GM19324 (cell line): ENCODE measurements around the gene NFATC4.

Experiments used
- ATAC-seq: cut with Tn5 transposase; IDR thresholded peaks from one replicate; pipeline ENCODE4 v1.9.1; 2021; ENCODE audit warnings: mild to moderate bottlenecking, moderate library complexity; ENCODE audit not compliant: unreplicated experiment, low FRiP score

The NFATC4 gene

DNA sequence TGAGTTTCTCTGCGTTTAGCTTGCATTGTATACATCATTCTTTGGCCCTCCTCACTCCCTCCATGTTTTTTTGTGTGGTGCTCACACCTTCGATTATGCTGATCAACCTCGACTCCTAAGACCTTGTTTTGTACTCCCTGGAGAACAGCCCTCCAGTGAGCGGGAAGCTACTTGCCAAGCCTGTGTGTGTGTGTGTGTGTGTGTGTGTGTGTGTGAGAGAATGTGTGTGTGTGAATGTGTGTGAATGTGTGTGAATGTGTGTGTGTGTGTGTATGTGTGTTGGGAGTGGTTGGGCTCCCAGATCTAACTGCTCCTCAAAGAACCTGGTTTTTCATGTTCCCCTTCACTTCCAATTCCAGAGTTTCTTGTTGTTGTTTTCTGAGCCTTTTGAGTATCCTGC, 36.8 kb downstream of the NFATC4 start:
- no peak for ATAC-seq

DNA sequence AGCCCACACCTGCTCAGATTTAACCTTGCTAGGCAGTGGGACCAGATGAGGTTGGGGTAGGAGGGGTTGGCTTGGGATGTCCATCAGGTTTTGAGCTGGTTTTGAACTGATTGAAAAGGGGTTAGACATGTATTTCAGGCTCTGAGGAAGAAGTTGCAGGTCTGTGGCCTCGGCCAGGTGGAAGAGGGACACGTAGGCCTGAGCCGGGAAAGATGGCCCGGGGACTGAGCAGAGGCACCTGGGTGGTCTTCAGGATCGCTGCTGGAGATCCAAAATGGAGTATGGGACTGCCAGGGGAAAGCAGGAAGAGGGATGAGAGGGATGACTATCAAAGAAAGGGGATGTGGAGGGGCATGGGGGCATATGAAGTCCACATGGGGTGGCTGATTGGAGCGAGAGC, 38.4 kb downstream of the NFATC4 start:
- no peak for ATAC-seq

DNA sequence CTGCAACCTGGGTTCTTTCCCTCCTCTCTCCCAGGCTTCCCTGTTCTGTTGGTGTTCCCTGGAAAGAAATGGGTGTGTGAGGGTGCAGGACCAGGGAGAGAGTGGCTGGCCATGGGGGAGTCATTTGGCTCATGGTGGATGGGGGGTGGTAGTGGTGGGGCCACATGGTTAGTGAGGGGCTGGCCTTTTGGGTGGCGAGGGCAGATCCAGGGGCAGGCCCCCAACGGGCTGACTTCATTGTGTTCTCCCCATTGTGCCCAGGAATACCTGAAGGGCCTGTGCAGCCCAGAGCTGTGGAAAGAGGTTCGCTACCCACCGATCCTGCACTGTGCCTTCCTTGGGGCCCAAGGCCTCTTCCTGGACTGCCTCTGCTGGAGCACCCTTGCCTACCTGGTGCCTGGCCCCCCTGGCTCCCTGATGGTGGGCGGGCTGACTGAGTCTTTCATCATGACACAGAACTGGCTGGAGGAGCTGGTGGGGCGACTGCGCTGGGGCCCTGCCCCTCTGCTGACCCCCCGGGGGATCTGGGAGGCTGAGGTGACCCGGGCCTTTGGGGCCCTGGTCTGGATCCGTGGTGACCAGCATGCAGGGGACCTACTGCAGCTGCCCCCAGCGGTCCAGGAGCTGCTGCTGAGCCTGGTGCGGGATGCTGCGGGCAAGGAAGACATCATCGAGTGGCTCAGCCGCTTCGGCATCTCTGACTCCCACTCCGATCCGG, 39.8 kb downstream of the NFATC4 start:
- no peak for ATAC-seq

DNA sequence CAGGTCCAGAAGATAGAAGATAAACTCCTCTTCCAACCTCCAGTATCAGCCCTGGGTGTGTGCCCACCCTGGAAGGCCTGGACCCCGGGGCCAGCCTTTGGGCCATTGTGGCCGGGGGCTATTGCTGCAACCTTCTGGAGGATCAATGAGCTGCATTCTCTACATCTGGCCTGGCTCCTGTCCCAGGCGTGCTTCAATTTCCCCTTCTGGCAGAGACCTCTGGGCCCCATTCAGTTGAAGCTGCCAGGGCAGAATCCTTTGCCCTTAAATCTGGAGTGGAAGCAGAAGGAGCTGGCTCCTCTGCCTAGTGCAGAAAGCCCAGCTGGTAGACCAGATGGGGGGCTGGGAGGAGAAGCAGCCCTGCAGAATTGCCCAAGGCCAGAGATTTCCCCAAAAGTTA, 40.8 kb downstream of the NFATC4 start:
- ATAC-seq = no peak

DNA sequence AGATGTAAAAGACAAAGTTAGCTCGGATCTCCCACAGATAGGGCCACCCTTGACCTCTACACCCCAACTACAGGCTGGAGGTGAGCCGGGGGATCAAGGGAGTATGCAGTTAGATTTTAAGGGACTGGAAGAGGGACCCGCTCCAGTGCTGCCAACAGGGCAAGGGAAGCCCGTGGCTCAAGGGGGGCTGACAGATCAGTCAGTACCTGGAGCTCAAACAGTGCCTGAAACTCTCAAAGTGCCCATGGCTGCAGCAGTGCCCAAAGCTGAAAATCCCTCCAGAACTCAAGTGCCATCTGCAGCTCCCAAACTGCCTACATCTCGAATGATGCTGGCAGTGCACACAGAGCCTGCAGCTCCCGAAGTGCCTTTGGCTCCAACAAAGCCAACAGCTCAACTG, 41.2 kb downstream of the NFATC4 start:
- ATAC-seq = no peak

DNA sequence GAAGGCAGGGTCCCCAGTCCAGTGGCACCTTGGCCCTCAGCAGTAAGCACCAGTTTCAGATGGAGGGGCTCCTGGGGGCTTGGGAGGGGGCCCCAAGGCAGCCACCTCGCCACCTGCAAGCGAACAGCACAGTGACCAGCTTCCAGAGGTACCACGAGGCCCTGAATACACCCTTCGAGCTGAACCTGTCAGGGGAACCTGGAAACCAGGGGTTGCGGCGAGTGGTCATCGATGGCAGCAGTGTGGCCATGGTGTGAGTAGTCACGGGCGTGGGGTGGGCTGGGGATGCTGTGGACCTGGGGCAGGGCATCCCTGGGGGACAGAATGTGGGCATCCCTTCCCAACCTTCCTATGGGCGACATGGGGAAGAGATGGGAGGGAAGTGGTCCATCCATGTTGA, 42.0 kb downstream of the NFATC4 start:
- ATAC-seq = no peak

DNA sequence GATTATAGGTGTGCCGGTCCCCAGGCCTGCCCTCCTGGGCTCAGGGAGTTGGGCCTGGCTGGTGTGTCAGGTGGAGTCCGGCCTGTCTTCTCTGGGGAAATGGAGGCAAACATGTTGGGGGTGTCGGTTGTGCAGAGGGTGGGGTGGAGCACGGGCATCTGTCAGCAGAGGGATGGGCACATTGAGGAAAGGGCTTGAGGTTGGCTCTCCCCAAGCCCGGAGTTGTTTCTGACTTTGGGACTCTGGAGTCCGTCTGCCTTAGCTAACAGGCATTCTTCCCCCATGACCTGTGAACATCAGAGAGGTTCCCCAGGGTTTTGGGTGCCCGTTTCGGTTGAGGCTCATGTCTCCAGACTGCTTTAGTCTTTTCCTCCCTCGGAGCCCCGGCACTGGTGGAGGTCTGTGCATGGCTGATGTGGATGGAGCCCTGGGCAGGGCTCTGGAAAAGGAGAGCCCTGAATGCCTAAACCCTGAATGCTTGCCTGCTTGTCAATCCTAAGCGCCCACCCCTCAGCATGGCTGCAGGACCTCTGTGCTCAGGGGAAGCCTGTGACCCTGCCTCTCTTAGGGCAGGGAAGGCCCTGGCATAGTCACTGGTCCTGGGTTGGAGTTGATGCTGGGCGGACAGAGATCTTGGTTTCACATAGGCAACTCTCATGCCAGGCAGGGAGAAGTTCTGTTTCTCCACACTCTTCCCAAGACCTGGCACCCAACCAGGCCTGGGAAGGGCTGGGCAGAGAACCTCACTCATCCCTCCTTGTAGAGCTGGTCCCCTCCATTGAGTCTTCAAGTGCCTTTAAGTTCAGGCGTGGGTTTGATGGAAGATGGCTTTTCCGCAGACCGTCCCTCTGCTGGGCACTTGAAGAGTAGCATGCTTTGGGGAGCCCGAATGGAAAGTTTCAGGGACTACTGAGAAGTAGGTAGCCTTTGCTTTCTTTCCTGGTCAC, 43.7 kb downstream of the NFATC4 start:
- ATAC-seq = no peak

DNA sequence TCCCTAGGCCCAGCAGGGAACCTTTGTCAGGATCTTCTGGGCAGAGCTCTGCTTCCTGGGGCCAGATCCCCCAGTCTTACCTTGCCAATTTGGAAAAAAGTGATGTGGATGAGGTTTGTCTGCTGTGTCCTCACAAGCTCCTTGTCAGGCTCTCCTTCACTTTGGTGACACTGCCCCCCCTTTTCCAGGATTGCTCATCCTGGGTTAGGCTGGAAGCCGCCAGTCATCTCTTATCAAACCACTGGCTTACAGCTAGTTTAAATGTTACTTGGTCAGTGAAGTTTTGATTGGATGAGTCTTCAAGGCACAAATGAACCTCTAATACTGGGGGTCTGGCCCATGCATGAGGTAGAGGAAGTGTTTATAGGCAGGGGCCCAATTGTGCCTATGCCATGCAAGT, 46.1 kb downstream of the NFATC4 start:
- no peak for ATAC-seq

DNA sequence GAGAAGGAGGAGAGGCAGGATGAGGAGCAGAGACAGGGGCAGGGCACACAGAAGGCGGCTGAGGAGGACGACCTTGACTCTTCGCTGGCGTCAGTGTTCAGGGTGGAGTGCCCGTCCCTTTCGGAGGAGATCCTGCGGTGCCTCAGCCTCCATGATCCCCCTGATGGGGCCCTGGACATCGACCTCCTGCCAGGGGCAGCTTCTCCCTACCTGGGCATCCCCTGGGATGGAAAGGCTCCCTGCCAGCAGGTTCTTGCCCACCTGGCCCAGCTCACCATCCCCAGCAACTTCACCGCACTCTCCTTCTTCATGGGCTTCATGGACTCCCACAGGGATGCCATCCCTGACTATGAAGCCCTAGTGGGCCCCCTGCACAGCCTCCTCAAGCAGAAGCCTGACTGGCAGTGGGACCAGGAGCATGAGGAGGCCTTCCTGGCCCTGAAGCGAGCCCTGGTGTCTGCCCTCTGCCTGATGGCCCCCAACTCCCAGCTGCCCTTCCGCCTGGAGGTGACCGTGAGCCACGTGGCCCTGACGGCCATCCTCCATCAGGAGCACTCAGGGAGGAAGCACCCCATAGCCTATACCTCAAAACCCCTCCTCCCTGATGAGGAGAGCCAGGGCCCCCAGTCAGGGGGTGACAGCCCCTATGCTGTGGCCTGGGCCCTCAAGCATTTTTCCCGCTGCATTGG, 46.9 kb downstream of the NFATC4 start:
- ATAC-seq = no peak

DNA sequence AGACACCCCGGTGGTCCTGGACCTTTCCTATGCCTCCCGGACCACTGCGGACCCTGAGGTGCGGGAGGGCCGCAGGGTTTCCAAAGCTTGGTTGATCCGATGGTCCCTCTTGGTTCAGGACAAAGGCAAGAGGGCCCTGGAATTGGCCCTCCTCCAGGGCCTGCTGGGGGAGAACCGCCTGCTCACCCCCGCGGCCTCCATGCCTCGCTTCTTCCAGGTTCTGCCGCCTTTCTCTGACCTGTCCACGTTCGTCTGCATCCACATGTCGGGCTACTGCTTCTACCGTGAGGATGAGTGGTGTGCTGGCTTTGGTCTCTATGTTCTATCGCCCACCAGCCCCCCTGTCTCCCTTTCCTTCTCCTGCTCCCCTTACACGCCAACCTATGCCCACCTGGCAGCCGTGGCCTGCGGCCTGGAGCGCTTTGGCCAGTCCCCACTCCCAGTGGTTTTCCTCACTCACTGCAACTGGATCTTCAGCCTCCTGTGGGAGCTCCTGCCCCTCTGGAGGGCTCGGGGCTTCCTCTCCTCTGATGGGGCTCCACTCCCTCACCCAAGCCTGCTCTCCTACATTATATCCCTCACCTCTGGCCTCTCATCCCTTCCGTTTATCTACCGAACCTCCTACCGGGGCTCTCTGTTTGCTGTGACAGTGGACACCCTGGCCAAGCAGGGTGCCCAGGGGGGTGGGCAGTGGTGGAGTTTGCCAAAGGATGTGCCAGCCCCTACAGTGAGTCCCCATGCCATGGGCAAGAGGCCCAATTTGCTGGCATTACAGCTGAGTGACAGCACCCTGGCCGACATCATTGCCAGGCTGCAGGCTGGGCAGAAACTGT, 47.7 kb downstream of the NFATC4 start:
- ATAC-seq = no peak

DNA sequence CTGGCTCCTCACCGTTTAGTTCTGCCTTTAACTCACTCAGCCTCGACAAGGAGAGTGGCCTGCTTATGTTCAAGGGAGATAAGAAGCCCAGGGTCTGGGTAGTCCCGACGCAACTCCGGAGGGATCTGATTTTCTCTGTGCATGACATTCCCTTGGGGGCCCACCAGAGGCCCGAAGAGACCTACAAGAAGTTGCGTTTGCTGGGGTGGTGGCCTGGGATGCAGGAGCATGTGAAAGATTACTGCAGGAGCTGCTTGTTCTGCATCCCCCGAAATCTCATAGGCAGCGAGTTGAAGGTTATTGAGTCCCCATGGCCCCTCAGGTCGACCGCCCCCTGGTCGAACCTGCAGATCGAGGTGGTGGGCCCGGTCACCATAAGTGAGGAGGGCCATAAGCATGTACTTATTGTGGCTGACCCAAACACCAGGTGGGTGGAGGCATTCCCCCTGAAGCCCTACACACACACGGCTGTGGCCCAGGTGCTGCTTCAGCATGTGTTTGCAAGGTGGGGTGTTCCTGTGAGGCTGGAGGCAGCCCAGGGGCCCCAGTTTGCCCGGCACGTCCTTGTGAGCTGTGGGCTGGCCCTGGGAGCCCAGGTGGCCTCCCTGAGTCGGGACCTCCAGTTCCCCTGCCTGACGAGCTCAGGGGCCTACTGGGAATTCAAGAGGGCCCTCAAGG, 48.4 kb downstream of the NFATC4 start:
- ATAC-seq = no peak

DNA sequence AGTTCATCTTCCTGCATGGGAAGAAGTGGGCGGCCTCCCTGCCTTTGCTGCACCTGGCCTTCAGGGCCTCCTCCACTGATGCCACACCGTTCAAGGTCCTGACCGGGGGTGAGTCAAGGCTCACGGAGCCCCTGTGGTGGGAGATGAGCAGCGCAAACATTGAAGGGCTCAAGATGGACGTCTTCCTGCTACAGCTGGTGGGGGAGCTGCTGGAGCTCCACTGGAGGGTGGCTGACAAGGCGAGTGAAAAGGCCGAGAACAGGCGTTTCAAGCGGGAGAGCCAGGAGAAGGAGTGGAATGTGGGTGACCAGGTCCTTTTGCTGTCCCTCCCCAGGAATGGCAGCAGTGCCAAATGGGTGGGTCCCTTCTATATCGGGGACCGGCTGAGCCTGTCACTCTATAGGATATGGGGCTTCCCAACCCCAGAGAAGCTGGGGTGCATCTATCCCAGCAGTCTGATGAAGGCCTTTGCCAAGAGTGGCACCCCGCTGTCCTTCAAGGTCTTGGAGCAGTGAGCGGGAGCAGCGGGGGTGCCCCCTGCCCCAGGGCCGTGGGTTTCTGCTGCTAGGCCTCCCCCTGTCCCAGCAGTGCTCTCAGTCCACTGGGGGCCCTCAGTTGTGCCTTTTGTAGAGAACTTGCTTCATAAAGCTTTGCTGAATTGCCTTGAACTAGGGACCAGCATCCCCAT, 49.1 kb downstream of the NFATC4 start:
- no peak for ATAC-seq

DNA sequence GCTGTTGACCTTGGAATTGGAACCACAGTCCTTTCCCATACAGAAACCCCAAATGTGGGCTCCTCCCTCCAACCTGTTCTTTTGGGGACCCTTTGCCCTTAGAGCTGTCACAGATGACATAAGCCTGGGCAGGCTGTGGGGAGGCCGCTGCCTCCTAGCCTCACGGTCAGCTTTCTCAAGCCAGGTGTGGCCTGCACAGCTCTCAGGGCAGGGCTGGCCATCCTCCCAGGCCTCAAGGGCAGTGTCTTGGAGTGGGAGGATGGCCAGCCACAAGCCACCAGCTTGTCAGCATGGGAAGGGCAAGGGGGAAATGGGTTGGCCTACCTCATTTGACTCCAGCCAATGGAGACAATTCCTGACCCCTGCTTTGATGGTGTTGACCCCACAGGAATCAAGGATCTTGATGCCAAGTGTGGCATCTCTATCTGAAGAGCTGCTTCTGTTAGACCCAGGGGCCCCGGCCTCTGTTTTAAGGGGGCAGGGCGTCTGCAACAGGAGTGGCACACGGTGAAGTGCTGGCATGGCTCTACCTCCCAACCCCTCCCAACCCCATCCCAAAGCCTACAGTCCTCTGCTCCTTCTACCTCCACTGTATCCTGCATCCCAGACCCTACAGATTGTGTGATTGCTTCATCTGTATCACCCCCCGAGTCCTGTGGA, 50.0 kb downstream of the NFATC4 start:
- ATAC-seq = no peak

DNA sequence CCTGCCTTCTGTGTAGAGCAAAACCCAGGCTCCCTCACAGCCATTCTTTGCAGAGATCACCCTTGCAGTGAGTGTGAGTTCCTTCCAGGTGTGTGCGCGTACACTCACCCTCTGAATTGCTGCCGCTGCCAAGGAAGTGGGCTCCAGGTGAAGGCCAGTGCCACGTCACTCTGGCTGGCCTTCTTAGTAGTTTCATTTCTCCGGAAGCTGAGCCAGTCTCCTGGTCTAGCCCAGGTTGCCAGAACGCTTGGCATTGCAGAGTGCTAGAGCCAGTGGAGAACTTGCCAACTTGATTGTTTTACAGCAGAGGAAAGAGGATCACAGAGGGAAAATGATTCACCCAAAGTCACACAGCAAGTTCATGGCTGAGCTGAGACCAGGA, 50.5 kb downstream of the NFATC4 start:
- no peak for ATAC-seq

DNA sequence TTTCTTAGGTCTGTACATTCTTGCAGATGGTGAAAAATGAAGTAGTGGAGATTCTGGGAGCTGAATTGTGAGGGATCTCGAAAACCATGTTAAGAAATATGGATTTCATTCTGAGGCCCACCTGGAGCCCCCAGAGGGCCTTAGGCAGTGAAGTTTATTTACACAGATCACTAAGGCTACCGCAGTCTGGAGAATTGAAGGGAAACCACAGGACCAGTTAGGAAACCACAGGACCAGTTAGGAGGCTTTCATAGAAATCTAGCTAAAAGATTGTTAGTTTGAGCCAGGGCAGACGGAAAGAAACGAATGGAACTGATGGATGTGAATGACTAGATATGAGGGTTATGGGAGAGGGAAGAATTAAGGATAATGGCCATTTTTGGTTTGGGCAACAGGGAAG, 54.3 kb downstream of the NFATC4 start:
- no peak for ATAC-seq

DNA sequence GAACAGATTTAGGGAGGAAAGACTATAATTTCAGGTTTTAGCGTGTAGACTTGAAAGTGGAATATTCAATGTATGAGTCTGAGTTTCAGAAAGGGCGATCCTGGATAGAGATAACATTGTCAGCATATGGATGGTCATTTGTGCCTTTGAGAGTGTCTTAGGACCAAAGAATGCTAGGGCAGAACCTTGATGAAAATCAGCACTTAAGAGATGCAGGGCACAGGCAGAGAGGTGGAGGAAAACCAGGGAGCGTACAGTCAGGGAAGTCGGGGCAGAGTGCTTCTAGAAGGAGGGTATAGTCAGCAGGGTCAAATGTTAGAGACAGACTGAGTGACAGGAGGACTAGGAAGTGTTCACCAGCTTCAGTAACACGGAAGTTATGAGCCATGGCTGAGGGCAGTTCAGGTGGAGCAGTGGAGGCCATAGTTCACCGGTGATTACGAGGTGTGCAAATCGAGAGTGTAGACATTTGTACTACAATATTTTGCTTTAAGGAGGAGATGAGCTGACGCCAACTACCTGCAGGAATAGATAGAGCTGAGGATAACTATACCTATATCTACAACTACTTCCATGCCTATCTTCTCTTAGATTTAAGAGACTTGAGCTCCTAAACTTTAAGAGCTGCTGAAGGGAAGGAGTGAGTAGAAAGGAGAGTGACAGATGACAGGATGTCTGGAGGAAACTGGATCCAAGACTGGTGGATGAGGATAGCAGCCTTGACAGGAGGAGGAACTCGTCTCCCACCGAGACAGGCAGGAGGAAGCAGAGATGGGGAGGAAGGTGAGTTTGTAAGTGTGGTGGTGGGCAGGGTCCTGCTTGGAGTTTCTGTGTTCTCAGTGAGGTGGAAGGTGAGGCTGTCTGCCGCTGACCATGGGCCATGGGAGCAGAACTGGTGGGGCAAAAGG, 55.0 kb downstream of the NFATC4 start:
- no peak for ATAC-seq

DNA sequence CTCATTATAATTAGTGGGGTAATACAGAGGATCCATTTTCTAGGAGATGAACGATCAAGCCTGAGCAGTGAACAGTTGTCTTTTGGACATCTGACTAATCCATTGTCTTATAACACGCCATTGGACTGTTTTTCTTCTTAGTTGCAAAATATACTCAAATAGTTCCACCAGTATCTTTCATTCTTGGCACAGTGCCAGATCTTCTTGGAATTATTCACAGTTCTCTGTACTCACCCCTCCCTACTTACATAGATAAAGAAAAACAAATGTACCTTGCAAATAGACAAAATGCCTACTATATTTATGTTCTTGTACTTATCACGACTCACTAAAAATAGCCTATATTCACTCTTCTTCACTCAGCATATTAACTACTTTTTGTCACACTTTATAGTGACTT, 57.7 kb downstream of the NFATC4 start:
- ATAC-seq = no peak
